Measurements from ENCODE around the gene SVIL.

SVIL gene, protein sequence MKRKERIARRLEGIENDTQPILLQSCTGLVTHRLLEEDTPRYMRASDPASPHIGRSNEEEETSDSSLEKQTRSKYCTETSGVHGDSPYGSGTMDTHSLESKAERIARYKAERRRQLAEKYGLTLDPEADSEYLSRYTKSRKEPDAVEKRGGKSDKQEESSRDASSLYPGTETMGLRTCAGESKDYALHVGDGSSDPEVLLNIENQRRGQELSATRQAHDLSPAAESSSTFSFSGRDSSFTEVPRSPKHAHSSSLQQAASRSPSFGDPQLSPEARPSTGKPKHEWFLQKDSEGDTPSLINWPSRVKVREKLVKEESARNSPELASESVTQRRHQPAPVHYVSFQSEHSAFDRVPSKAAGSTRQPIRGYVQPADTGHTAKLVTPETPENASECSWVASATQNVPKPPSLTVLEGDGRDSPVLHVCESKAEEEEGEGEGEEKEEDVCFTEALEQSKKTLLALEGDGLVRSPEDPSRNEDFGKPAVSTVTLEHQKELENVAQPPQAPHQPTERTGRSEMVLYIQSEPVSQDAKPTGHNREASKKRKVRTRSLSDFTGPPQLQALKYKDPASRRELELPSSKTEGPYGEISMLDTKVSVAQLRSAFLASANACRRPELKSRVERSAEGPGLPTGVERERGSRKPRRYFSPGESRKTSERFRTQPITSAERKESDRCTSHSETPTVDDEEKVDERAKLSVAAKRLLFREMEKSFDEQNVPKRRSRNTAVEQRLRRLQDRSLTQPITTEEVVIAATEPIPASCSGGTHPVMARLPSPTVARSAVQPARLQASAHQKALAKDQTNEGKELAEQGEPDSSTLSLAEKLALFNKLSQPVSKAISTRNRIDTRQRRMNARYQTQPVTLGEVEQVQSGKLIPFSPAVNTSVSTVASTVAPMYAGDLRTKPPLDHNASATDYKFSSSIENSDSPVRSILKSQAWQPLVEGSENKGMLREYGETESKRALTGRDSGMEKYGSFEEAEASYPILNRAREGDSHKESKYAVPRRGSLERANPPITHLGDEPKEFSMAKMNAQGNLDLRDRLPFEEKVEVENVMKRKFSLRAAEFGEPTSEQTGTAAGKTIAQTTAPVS (N-terminal part only)

DNA sequence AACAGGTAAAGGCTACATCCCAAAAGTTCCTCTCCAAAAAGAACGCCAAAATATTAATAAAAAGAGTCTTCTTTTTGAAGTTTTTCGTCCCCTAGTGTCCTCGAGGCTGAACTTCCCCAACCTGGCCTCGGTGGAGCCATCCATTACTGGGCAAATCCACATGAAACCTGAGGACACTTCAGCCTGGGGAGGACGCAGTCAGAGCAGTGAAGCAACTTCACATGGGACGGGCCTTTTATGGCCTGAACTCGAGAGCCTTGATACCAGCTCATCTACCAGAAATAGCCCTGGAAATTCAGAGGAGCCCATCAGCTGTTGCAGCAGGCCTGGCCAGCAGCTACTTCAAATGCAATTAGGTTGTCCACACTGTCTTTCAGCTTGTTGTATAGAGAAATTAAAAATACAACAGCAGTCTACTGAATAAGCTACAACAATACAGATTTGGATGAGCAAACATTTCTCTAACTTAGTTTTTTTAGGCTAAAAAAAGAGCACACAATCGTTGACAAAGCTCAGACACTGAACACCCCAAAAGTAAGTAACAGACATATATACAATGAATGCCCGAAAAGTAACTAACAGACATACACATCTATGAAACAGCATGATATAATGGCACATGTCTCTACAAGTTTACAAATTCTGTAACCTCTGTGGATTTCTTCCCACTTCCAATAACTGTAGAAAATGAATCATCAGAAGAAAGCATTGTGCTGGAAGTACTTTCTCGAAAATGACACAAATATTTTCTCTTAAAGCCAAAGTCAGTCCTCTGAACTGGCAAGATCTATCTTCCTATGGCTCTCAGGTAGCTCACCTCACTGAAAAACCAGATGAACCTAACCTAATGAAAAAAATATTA, at the start of gene SVIL:
Gene SVIL (minus strand): TSS at position 208 of the 862 bp plus-strand sequence. CDS start 79,913 bp downstream, outside the sequence.
- DNase-seq: peak; percentile 69

DNA sequence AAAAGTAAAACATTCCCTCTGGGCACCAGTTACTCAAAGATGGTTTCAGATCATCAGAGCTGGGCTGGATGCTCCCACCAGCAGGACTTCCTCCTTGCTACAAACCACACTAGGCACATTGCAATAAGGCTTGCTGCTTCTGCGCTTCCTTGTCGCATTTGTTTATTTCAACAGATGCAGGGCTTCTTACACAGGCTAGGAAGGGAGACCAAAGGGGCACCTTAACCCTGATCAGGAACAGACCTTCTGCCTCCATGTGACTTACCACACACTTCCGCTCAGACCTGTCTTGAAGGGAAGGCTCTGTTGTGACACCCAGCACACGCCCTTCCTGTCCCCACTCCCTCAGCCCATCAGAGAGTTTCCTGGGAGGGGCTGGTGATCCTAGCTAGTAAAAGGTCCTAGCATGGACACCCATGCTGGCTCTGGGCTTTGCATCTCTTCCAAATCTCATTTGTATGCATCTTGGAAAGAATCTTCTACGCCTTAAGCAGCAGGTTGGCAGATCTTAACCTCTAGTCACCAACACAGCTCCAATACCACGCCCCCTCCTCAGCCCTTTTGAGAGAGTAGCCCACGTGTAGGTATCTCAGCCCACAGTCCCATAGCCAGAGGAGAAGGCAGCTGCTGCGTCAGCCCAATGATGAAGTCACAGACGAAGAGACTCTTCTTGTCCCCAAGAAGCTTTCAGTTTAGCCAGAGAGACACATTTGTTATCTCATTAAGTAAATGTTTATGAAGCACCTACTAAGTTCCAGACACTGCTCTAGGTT, 47.1 kb upstream of the SVIL start:
- DNase-seq: peak; percentile 85

DNA sequence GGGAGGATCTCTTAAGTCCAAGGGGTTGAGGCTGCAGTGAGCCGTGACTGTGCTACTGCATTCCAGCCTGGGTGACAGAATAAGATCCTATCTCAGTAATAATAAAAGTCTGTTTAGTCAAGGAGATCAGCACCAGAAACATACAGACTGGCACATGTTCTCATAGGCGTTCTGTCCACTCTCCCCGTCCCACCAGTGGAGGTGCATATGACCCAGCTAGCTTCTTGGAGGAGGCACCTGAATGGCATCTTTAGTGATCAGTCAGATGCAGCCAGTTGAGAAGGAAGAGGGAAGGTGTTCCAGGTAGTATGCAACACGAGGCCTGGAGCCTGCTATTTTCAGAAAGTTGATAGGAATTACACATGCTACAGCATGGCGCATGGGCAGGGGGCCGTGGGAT, 45.3 kb upstream of the SVIL start:
- DNase-seq: no peak

DNA sequence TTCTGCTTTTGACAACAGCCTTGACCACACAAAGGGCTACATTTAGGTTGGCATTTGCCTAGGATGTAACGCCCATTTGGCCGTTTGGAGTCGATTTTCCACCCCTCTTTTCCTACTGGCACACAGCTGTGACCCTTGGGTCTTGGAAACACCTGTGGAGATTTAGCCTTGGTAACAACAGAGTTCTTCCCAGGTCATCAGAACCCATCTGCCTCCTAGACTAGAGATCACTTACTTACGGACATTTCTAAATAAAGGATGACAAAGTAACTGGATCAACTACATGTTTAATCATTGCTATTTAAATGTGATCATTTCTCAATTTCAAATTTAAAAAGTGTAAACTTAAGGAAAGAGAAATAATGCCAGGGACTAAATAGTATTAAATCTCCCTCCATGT, 42.0 kb upstream of the SVIL start:
- DNase-seq: no peak

DNA sequence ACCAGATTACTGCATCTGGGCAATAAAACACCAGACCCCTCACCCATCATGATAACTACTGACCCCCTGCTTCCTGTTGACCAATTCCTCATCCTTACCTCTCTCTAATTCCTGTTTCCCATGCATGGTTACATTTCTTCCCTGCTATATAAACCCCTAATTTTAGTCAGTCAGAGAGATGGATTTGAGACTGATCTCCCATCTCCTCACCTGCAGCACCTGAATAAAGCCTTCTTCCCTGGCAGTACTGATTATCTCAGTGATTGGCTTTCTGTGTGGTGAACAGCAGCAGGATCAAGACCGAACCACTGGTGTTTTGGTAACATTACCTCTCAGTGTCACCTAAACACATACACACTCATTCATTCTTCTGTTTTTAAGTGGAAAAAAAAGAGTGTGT, 41.2 kb upstream of the SVIL start:
- no peak for DNase-seq

DNA sequence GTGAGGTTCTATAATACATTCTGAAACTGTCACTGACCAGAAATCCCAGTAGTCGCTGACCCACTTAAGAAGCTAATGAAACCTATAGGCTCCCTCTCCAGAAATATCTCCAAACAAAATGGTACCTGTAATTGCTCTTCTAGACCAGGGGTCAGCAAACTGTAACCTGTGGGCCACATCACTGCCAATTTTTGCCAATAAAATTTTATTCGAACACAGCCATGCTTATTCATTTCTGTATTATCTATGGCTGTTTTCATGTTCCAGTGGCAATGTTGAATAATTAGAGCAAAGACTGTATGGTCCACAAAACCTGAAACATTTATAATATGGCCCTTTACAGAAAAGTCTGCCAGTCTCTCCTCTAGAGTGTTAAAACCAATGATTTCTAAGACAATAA, 37.2 kb upstream of the SVIL start:
- DNase-seq: no peak

DNA sequence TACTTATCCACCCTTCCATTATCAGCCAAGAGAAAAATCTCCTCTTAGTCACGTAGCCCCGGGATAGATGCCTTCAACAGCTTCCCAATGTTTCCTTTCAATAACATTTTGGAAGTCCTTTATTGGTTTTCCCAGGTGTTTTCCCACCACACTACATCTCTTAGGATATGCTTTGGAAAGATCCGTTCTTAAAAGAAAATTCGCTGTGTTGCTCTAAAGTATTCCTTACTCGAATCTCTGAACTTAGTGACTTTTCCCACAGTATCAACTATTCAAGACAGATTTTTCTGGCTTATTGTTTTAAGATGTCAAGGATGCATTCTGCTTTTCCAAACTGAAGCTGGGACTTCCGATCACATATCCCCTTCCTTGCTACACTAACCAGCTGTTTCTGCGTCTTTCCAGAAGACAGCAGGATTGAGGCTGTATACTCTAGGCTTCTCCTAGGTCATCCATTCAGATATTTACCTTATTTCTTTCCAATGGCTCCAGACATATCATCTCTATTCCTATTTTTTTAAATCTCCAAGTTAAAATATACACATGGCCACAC, 36.5 kb upstream of the SVIL start:
- DNase-seq: no peak

DNA sequence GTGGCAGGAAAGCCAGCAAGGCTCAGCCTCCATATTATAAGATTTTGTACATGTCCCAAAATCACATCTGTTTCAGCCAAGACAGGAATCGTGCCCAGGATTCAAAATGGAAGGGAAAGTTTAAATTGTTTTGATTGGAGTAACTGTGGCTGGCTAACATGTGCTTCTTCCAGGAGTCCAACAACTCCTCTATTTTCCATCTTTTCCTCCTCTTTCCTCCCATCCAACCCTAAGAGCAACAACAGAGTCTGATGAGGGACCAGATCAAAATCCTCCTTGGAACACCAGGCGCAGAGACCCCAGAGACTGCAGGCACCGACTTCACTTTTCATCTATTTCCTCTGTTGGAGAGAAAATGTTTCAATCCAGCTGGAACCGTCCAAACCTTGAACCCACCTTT, 36.0 kb upstream of the SVIL start:
- DNase-seq: no peak

DNA sequence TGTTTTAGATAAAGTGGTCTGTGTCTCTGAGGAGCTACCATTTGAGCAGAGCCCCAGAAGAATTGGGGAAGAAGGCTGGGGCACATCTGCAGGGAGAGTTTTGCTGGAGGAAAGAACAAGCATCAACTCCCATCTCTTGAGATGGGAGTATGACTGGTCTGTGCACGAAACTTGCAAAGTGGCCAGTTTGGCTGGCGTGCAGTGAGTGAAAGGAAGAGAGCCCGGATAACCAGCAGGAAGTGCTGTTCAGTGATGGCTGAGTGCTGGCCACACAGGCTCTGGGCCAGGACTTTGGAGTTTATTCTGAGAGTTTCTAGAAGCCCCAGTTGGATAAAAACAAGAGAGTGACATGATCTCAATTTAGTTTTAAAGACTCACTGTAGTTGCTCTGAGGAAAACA, 34.4 kb upstream of the SVIL start:
- no peak for DNase-seq

DNA sequence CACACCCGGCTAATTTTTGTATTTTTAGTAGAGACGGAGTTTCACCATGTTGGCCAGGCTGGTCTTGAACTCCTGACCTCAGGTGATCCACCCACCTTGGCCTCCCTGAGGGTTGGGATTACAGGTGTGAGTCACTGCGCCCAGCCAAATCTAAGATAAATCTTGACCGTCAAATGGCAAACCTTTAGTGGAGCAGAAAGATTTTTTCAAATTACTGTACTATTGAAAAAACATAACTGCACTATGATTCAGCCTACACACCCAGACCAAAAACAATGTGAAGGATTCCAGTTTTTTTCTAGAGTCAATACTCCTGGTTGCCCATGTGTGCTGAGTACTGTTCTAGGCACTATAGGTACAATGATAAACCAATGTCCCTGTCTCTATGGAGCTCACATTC, 33.9 kb upstream of the SVIL start:
- DNase-seq: no peak

DNA sequence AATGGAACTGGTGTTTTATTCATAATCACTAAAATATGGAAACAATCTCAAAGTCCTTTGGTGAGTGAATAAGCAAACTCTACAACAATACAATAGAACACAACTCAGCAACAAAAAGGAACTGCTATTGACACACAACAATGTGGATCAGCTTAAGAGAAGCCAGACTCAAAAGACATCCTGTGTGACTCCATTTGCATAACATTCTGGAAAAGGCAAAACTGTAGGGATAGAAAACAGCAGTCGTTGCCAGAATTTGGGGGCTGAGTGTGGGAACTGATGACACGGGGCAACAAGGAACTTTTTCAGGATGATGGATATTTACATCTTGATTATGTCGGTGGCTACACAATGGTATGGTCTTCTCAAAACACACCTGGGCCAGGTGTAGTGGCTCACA, 32.4 kb upstream of the SVIL start:
- no peak for DNase-seq

DNA sequence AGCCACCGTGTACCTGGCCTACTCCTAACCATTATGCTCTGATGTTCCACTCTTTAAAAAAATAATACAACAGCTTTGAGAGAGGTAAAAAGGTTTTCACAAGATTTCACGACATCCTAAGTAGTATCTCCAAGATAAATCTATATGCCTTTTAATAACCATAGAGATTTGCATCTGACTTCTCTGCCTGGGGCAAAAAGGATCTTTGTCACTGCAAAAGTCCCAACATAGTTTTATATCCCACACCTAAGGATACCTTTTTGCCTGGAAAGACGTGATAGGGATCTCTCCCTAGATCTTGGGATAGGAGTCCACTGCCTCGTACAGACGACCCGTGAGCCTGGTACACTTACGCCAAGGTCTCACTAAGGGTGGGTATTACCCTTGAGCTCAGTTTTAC, 31.4 kb upstream of the SVIL start:
- DNase-seq: no peak

DNA sequence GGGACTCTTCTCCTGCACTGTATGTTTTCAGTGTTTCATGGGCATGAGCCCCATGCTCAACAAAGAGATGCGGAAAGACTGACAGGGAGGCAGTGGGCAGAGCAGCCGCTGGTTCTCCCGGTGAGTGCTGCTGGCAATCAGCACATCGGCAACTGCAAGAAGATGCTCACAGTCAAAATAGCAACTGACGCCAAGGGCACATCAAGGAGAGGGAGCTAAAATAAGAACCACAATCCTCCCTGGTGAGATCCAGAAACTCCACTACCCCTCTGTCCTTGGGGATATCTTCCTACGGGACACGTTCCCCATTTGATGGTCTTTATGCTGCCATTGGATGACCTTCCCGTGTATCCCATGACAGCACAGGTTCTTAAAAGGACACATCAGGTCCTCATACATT, 28.9 kb upstream of the SVIL start:
- DNase-seq: no peak

DNA sequence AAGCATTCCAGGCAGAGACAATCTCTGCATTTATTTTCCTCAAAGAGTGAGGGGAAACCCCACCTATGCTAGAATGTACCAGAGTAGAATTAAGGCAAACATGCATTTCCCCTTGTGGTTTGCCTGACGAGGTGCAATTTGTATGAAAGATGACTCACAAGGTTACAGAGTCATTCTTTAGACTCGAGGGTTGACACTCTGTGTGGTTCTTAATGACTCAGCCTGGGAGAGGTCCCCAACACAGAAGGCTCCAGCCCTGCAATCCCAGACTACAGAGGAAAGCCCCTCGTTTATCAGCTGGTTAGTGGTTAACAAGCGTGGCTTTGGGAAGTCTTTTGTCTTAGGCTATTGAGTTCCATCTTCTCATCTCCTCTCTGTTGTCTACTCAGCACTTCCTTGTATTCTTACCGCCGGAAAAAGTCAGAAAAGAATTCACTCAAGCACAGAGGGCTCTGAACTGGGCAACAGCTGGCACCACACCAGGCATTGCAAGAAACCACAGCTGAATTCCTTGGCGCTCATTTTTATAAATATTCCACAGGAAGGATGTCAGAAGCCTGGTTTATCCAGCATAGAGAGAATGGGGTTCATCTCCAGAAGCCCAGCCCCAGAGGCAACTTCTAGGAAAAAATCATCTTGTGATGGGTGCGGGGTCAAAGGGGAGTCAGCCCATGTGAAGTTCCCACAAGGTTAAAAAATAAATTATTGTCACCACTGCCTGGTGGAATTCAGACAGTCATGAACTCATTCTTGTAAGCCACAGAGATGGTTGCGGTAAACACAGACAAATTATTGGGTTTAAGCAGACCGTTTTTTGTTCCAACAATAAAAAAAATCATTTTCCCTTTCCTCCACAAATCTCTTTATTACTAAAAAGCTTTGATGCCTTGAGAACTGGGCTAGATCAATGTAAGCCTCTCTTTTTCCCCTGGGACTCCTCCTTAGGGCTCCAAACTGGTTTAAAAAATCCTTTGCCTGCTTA, 24.5 kb upstream of the SVIL start:
- peak; percentile 97 for DNase-seq

DNA sequence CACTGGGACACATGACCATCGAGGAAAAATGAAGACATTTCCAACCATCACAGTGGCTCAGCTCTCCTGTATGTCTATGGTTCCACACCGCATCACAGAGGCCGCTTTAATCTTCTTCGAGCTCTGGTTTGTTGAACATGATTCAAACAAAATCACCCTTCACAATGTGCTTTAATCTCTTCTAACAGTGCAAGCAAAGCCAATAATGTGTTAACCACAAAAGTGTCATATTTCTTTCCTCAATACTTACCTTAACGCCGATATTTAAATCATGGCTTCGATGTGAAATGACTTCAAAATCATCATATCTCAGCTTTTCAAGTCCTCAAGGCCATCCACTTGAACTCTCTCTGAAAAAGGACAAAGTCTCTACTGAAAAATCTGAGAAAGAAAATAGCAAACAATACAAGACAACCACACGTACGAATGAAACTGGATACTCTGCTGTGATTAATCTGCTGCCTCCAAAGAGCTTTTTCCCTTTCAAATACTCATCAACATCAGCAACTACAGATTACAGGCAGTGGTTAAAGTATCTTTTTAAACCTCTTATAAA, 23.0 kb upstream of the SVIL start:
- no peak for DNase-seq

DNA sequence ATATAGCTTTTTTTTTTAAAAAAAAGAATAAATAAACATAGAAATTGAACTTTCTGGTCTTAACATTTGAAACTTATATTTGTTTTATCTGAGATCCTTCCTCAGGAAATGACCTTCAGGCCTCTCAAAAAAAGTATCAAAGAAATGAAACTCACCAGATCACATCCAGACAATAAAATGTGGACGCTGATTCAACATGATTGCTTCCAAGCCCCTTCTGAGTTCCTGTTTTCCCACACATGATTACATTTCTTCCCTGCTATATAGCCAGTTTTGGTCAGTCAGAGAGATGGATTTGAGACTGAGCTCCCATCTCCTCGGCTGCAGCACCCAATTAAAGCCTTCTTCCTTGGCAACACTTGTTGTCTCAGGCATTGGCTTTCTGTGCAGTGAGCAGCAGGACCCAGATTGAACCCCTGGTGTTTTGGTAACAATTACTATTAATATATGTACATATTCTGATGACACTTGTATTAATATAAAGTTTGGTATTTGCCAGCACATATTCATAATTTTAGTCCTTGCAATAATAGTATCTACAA, 21.8 kb upstream of the SVIL start:
- no peak for DNase-seq

DNA sequence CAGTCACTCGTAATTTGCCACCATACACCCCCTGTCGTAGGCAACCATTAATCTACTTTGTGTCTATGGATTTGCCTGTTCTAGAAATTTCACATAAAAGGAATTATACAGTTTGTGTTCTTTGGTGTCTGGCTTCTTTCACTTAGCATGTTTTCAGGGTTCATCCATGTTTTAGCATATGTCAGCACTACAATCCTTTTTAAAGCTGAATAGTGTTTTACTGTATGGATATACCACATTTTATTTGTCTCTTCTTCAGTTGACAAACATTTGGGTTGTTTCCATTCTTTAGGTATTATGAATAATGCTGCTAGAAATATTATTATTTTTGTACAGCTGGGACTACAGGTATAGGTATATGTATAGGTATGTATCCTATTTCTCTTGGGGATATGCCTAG, 17.4 kb upstream of the SVIL start:
- DNase-seq: no peak

DNA sequence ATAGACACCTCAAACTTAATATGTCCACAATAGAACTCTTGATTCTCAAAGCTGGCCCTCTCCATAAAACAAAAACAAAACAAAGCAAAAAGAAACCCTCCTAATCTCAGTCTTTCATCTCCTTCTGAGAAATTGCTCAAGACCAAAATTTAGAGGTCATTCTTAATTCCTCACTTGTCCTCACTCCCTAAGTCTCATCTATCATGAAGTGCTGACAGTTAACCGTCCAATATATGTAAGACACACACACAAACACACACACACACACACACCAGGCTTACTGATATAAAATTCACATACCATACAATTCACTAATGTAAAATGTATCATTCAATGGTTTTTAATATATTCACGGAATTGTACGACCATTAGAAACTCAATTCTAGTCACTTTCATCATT, 17.0 kb upstream of the SVIL start:
- no peak for DNase-seq

DNA sequence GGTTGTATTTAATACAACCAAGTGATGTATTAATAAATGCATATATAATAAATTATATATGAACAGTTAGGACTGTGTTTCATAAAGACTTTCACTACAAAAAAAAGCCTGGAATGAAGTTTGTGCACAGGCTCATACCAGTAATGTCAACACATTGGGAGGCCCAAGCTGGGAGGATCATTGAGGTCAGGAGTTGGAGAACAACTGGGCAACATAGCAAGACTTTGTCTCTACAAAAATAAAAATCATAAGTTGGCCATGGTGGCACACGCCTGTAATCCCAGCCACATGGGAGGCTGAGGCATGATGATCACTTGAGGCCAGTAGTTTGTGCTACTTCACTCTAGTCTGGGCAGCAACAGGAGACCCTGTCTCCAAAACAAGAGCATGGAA, 15.8 kb upstream of the SVIL start:
- no peak for DNase-seq

Measured in suppressor macrophage treated with lipopolysaccharide for 4 hours (primary cell).